ENCODE results near the gene HEXB.

DNA sequence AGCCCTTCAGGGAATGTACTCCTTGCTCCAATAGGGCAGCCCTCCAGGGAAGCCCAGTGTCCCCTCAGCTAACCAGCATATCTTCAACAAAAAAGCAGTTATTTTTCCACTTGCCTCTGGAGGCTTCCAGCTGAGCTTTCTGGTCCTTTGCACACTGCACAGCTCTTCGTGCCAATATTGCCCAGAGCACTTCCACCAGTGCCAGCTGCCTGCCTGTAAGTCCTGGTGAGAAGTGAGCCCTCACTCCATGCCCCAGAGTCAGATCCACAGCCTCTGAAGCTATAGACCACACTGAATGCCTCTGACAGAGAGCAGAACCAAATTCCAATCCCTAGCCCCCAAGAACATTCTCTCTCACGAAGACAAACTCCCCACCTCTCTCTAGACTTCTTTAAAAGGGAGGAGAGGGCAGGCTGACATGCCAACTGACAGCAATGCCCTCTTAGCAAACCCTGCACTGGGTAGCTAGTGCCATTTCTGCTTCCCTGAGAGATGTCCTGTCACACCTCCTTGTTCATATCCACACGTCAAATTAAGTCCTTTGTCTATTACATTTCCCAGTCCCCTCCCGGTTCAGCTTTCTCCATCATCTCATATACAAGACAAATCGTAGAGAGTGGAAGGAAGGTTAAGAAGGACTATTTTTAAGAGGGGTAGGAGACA, 12.7 kb upstream of the HEXB start:
- TF ChIP-seq CTCF (IDR thresholded peaks at IDR 0.05) (no peak), EP300 (IDR thresholded peaks at IDR 0.05; ENCODE audit: low read depth) (no peak), POLR2A (IDR thresholded peaks at IDR 0.05) (no peak)

All from transverse colon (tissue), 3 donors.